Kidney epithelial cell (primary cell): Measurements from ENCODE around the gene XYLT2. TPM values are rescaled to one million over a fixed set of nuclear protein-coding genes. Genes with fewer than 3 reads are reported as not detected.
"Not testable (repeated sequence)": the region's sequence is repeated elsewhere in the genome, so short reads cannot be mapped to it uniquely, and the experiment has no call there.

ENCODE experiments used
- DNase-seq: peaks from one replicate; pipeline ENCODE4 v3.0.0-alpha.2; 2010; ENCODE audit warnings: low read depth
- H3K27me3 ChIP-seq: 2 replicates; pipeline ENCODE4 v1.6.0; 2011; ENCODE audit warnings: low read length; ENCODE audit not compliant: control insufficient read depth, insufficient read depth
- H3K36me3 ChIP-seq: 2 replicates; pipeline ENCODE4 v1.5.1; 2011; ENCODE audit warnings: low read length; ENCODE audit not compliant: control insufficient read depth, insufficient read depth
- H3K4me3 ChIP-seq: 2 replicates; pipeline ENCODE4 v1.5.1; 2011; ENCODE audit warnings: low read depth, mild to moderate bottlenecking, control low read depth, low read length
- total RNA-seq: library from RNA; depleted of rRNA; stranded (reverse); fragments of >200 nt; gene quantifications from 2 replicates; pipeline ENCODE4 v1.2.3, GENCODE V29; 2015
- TF ChIP-seq, protein P1 (sequence below): IDR thresholded peaks from 2 replicates; pipeline ENCODE4 v1.5.1; 2011; ENCODE audit warnings: mild to moderate bottlenecking, moderate library complexity, low read length, control low read depth, inconsistent platforms; ENCODE audit not compliant: insufficient read depth, poor library complexity, severe bottlenecking

XYLT2 gene
- total RNA-seq, result 30.2 and 35.7 TPM in 2 replicates

GRCh38 chr17:50345432-50346312 lies at the start of gene XYLT2:
XYLT2 (plus strand) TSS chr17:50346126; CDS start chr17:50346141, 15 bp downstream.
- DNase-seq, result peak; percentile 34
- TF ChIP-seq, protein P1, sequence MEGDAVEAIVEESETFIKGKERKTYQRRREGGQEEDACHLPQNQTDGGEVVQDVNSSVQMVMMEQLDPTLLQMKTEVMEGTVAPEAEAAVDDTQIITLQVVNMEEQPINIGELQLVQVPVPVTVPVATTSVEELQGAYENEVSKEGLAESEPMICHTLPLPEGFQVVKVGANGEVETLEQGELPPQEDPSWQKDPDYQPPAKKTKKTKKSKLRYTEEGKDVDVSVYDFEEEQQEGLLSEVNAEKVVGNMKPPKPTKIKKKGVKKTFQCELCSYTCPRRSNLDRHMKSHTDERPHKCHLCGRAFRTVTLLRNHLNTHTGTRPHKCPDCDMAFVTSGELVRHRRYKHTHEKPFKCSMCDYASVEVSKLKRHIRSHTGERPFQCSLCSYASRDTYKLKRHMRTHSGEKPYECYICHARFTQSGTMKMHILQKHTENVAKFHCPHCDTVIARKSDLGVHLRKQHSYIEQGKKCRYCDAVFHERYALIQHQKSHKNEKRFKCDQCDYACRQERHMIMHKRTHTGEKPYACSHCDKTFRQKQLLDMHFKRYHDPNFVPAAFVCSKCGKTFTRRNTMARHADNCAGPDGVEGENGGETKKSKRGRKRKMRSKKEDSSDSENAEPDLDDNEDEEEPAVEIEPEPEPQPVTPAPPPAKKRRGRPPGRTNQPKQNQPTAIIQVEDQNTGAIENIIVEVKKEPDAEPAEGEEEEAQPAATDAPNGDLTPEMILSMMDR, result no peak

GRCh38 chr17:50297407-50297865 lies 48.5 kb upstream of the XYLT2 start:
- TF ChIP-seq, protein P1, result peak; percentile 97
- H3K36me3 ChIP-seq, result no peaks in the 10 kb centered on the region
- no peaks in the 10 kb centered on the region for H3K27me3 ChIP-seq
- no peak overlapping the region for H3K4me3 ChIP-seq
- peak; percentile 26 for DNase-seq

More at GRCh38 chr17:50345432-50346312, at the start of gene XYLT2:
- H3K27me3 ChIP-seq, result no peaks in the 10 kb centered on the region
- H3K4me3 ChIP-seq, result peak within 1 kb of the TSS; percentile 54
- no peaks in the 10 kb centered on the region for H3K36me3 ChIP-seq

DNA sequence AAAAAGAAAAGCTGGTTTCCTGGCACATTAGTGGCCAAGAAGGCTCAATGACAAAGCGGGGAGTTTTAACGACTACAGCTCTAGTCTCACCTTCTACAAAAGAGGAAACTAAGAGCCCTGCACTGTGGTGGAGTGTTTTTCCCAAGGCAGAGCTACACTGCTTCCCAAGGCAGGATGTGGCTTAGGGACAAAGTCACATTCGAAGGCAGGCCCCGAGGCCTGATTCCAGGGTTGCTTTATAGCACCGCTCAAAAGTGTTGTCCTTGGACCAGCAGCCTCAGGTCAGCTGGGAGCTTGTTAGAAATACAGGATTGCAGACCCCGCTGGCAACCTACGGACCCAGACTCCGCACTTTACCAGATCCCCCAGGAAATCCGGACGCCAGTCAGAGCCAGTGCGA lies 47.9 kb upstream of the XYLT2 start:
- TF ChIP-seq, protein P1, result no peak
- no peaks in the 10 kb centered on the region for H3K36me3 ChIP-seq
- no peaks in the 10 kb centered on the region for H3K27me3 ChIP-seq
- H3K4me3 ChIP-seq, result no peak overlapping the region
- DNase-seq, result no peak

- Histone ChIP-seq H3K4me3 (no peak overlapping the region), H3K27me3 (no peaks in the 10 kb centered on the region), H3K36me3 (no peaks in the 10 kb centered on the region)
- no peak for DNase-seq
- TF ChIP-seq, protein P1, result no peak
These were observed 46.1 kb upstream of the XYLT2 start for GRCh38 chr17:50299776-50300175.

- H3K4me3 ChIP-seq, H3K27me3 ChIP-seq, H3K36me3 ChIP-seq, DNase-seq: not testable (repeated sequence)
These were observed 45.1 kb upstream of the XYLT2 start for GRCh38 chr17:50300824-50301223.

DNA sequence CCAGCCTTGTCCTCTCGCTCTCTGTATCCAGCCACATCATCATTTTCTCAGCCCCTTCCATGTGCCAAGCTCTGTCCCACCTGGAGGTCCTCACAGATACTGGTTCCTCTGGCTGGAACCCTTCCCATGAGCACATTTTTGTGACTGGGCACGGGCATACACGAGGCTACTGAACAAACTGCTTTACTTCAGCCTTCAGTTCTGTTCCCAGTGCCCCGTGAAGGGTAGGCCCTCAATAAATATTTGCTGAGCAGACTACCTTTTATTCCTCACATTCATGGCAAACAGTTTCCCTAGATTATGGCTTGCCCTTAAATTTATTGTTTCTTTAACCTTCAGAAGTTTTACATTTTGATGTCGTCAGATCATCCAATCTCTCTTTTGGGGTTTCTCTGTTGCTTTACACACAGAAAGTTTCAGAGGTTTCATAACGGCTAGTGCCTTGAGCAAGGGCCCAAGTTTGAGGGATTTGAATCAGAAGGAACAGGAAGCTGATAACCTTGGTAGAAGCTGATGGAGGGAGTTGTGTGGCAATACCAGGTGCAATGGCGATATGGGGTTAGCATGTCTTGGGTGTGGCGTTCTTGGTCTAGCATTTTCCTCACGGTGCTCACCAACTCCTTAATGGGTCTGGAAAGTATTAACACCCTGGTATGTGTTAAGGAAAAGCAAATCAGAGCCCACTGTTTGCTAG lies 43.9 kb upstream of the XYLT2 start:
- no peaks in the 10 kb centered on the region for H3K27me3 ChIP-seq
- H3K36me3 ChIP-seq, result no peaks in the 10 kb centered on the region
- no peak overlapping the region for H3K4me3 ChIP-seq
- no peak for DNase-seq
- TF ChIP-seq, protein P1, result no peak
